Osteocyte (in vitro differentiated cells): ENCODE measurements around the gene RGS13. TPM values are rescaled to one million over a fixed set of nuclear protein-coding genes. Genes with fewer than 3 reads are reported as not detected.

ENCODE experiments used
- DNase-seq: peaks from one replicate; pipeline ENCODE4 v3.0.0; 2021; ENCODE audit warnings: mixed read lengths; ENCODE audit not compliant: unreplicated experiment; ENCODE audit errors: extremely low spot score
- H3K27ac Mint-ChIP-seq: one replicate; pipeline ENCODE4 v1.8.0; 2021; ENCODE audit warnings: mild to moderate bottlenecking, mixed read lengths; ENCODE audit not compliant: unreplicated experiment
- H3K27me3 Mint-ChIP-seq: one replicate; pipeline ENCODE4 v1.8.0; 2021; ENCODE audit warnings: mixed read lengths; ENCODE audit not compliant: unreplicated experiment
- H3K36me3 Mint-ChIP-seq: one replicate; pipeline ENCODE4 v1.8.0; 2021; ENCODE audit warnings: mixed read lengths; ENCODE audit not compliant: unreplicated experiment
- H3K4me1 Mint-ChIP-seq: one replicate; pipeline ENCODE4 v1.8.0; 2021; ENCODE audit warnings: mixed read lengths; ENCODE audit not compliant: unreplicated experiment
- H3K4me3 Mint-ChIP-seq: one replicate; pipeline ENCODE4 v1.8.0; 2021; ENCODE audit warnings: mild to moderate bottlenecking, moderate library complexity, mixed read lengths; ENCODE audit not compliant: unreplicated experiment
- H3K9me3 Mint-ChIP-seq: one replicate; pipeline ENCODE4 v1.8.0; 2021; ENCODE audit warnings: mixed read lengths; ENCODE audit not compliant: unreplicated experiment
- CTCF ChIP-seq: fragments of 200-600 bp; sonication (generic); IDR thresholded peaks from 2 replicates; pipeline ENCODE4 v1.5.0; 2021; ENCODE audit warnings: antibody characterized with exemption, mild to moderate bottlenecking, moderate library complexity
- long read RNA-seq: library from polyadenylated mRNA; unstranded; transcript quantifications from one replicate; pipeline ENCODE4 v2.0.0, GENCODE V29; 2021
- total RNA-seq: library from RNA; stranded (reverse); gene quantifications from 2 replicates; pipeline ENCODE4 v1.2.1, GENCODE V29; 2021

RGS13 gene
- total RNA-seq, result not detected in 2 replicates
- long read RNA-seq, result 0 reads

GRCh38 chr1:192635939-192636338 is at the start of gene RGS13:
RGS13 (plus strand) TSS chr1:192636147; CDS start chr1:192644335, 8,188 bp downstream.
- H3K36me3 Mint-ChIP-seq, result no peaks in the 10 kb centered on the region
- H3K4me3 Mint-ChIP-seq, result no peak within 1 kb of the TSS
- peaks cover 13% of the 10 kb centered on the region for H3K4me1 Mint-ChIP-seq
- no peak within 1 kb of the TSS for H3K27ac Mint-ChIP-seq
- H3K27me3 Mint-ChIP-seq, result no peaks in the 10 kb centered on the region
- H3K9me3 Mint-ChIP-seq, result no peaks in the 10 kb centered on the region
- no peak for DNase-seq
- no peak for TF ChIP-seq CTCF

GRCh38 chr1:192587386-192588266 is 48.3 kb upstream of the RGS13 start:
- Mint-ChIP-seq H3K9me3 (no peaks in the 10 kb centered on the region), H3K4me3 (no peak overlapping the region), H3K27ac (no peak overlapping the region), H3K36me3 (no peaks in the 10 kb centered on the region), H3K27me3 (no peaks in the 10 kb centered on the region), H3K4me1 (peaks cover 7% of the 10 kb centered on the region)
- DNase-seq, result no peak
- TF ChIP-seq CTCF, result no peak

GRCh38 chr1:192588546-192588945 is 47.4 kb upstream of the RGS13 start:
- Mint-ChIP-seq H3K27me3 (no peaks in the 10 kb centered on the region), H3K4me3 (no peak overlapping the region), H3K36me3 (no peaks in the 10 kb centered on the region), H3K9me3 (no peaks in the 10 kb centered on the region), H3K27ac (no peak overlapping the region), H3K4me1 (peaks cover 7% of the 10 kb centered on the region)
- DNase-seq, result no peak
- TF ChIP-seq CTCF, result no peak

GRCh38 chr1:192589813-192590212 is 46.1 kb upstream of the RGS13 start:
- no peak overlapping the region for H3K27ac Mint-ChIP-seq
- H3K9me3 Mint-ChIP-seq, result no peaks in the 10 kb centered on the region

More at GRCh38 chr1:192589813-192590212, 46.1 kb upstream of the RGS13 start:
- H3K36me3 Mint-ChIP-seq, result no peaks in the 10 kb centered on the region
- no peaks in the 10 kb centered on the region for H3K27me3 Mint-ChIP-seq
- H3K4me3 Mint-ChIP-seq, result no peak overlapping the region
- TF ChIP-seq CTCF, result no peak
- no peak for DNase-seq
- H3K4me1 Mint-ChIP-seq, result peaks cover 3% of the 10 kb centered on the region
